ENCODE data around the gene HIVEP3. TPM values are rescaled to one million over a fixed set of nuclear protein-coding genes. Genes with fewer than 3 reads are reported as not detected.

HIVEP3 gene
- total and polyA plus RNA-seq, 4 donors, result 7.0 to 14.7 (median 8.8) TPM

DNA sequence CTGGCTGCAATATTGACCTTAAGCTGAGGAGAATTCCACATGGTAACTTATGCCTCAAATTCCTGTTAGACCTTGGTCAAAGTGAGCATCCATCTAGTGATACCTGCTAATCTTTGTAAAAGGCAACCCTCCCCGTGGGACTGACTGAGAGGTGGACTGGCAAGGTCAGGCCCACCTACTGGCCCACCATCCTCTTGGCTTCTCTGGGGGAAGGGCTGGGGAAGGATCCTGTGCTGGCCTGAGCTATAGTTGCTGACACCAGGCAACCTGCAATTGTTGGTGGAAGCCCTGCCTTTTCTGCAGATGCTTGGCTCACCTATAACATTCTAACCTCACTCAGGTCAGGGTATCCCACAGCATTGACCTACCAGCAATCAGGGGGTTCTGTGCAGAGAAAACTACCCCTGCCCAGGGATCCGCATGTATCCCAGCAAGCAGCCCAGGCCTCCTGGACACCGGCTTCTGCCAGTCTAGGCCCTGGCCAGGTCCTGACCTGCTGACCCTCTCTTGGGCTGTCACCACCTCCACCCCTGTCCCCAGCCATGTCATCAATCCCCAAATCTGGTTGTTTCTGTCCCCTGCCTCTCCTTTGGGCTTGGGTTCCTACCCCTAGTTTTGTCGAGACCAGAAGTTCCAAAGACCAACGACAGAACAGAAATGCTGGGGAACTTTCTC is 326.1 kb downstream of the HIVEP3 start:
- Histone ChIP-seq H3K4me3 (no peak overlapping the region), H3K36me3 (ENCODE audit: control insufficient read depth in 4 of 4, insufficient read depth in 4 of 4, low read length in 4 of 4) (no peaks in the 10 kb centered on the region), H3K27ac (ENCODE audit: low read depth in 1 of 2, low read length in 1 of 2) (no peak overlapping the region), H3K4me1 (ENCODE audit: control insufficient read depth in 5 of 5, insufficient read depth in 5 of 5, low read length in 5 of 5) (no peaks in the 10 kb centered on the region), H3K9ac (ENCODE audit: insufficient read depth in 1 of 2, low read length in 2 of 2) (no peak overlapping the region), H3K9me3 (ENCODE audit: control insufficient read depth in 4 of 4, insufficient read depth in 3 of 4, low read length in 3 of 4) (no peaks in the 10 kb centered on the region), H3K27me3 (ENCODE audit: control insufficient read depth in 3 of 3, insufficient read depth in 3 of 3, low read length in 2 of 3) (no peaks in the 10 kb centered on the region)
- DNase-seq (no peak), ATAC-seq (ENCODE audit: insufficient read depth, low FRiP score) (no peak)
- TF ChIP-seq, protein P1, sequence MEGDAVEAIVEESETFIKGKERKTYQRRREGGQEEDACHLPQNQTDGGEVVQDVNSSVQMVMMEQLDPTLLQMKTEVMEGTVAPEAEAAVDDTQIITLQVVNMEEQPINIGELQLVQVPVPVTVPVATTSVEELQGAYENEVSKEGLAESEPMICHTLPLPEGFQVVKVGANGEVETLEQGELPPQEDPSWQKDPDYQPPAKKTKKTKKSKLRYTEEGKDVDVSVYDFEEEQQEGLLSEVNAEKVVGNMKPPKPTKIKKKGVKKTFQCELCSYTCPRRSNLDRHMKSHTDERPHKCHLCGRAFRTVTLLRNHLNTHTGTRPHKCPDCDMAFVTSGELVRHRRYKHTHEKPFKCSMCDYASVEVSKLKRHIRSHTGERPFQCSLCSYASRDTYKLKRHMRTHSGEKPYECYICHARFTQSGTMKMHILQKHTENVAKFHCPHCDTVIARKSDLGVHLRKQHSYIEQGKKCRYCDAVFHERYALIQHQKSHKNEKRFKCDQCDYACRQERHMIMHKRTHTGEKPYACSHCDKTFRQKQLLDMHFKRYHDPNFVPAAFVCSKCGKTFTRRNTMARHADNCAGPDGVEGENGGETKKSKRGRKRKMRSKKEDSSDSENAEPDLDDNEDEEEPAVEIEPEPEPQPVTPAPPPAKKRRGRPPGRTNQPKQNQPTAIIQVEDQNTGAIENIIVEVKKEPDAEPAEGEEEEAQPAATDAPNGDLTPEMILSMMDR (IDR thresholded peaks at IDR 0.05; ENCODE audit: control extremely low read depth, extremely low read depth), result no peak
- 93 to 95% methylated on average over 5 of the region's 5 CpGs for WGBS, 2 donors

DNA sequence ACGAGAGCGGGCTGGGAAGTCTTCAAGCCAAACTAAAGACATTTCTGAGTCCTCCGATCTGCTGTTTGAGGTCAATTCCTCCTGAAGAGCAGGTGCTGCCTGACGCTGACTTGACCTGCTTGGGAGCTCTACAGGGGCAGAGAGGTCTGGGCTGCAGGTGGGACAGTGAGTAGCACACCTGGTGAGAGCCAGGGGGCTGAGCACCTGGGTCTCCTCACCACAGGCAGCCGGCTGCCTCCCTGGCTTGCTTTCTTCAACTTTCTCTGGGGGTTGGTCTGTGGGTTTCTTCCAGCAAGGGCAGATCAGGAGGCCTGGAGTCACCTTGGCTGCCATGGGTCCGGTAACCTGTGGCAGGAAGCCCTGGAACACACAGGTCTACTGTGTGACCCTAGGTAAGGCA is 326.8 kb downstream of the HIVEP3 start:
- DNase-seq (no peak), ATAC-seq (ENCODE audit: insufficient read depth, low FRiP score) (no peak)
- Histone ChIP-seq H3K4me3 (no peak overlapping the region), H3K27me3 (ENCODE audit: control insufficient read depth in 3 of 3, insufficient read depth in 3 of 3, low read length in 2 of 3) (no peaks in the 10 kb centered on the region), H3K9ac (ENCODE audit: insufficient read depth in 1 of 2, low read length in 2 of 2) (no peak overlapping the region), H3K36me3 (ENCODE audit: control insufficient read depth in 4 of 4, insufficient read depth in 4 of 4, low read length in 4 of 4) (no peaks in the 10 kb centered on the region), H3K9me3 (ENCODE audit: control insufficient read depth in 4 of 4, insufficient read depth in 3 of 4, low read length in 3 of 4) (no peaks in the 10 kb centered on the region), H3K27ac (ENCODE audit: low read depth in 1 of 2, low read length in 1 of 2) (no peak overlapping the region), H3K4me1 (ENCODE audit: control insufficient read depth in 5 of 5, insufficient read depth in 5 of 5, low read length in 5 of 5) (no peaks in the 10 kb centered on the region)
- TF ChIP-seq, protein P1 (IDR thresholded peaks at IDR 0.05; ENCODE audit: control extremely low read depth, extremely low read depth), result no peak
- WGBS, 2 donors, result 96% methylated on average over 6 of the region's 6 CpGs

GRCh38 chr1:41590331-41590730 is 328.4 kb downstream of the HIVEP3 start:
- DNase-seq (no peak), ATAC-seq (ENCODE audit: insufficient read depth, low FRiP score) (no peak)
- Histone ChIP-seq H3K9me3 (ENCODE audit: control insufficient read depth in 4 of 4, insufficient read depth in 3 of 4, low read length in 3 of 4) (no peaks in the 10 kb centered on the region), H3K36me3 (ENCODE audit: control insufficient read depth in 4 of 4, insufficient read depth in 4 of 4, low read length in 4 of 4) (no peaks in the 10 kb centered on the region), H3K9ac (ENCODE audit: insufficient read depth in 1 of 2, low read length in 2 of 2) (no peak overlapping the region), H3K27ac (ENCODE audit: low read depth in 1 of 2, low read length in 1 of 2) (no peak overlapping the region), H3K27me3 (ENCODE audit: control insufficient read depth in 3 of 3, insufficient read depth in 3 of 3, low read length in 2 of 3) (no peaks in the 10 kb centered on the region), H3K4me3 (no peak overlapping the region), H3K4me1 (ENCODE audit: control insufficient read depth in 5 of 5, insufficient read depth in 5 of 5, low read length in 5 of 5) (no peaks in the 10 kb centered on the region)
- TF ChIP-seq, protein P1 (IDR thresholded peaks at IDR 0.05; ENCODE audit: control extremely low read depth, extremely low read depth), result no peak

DNA sequence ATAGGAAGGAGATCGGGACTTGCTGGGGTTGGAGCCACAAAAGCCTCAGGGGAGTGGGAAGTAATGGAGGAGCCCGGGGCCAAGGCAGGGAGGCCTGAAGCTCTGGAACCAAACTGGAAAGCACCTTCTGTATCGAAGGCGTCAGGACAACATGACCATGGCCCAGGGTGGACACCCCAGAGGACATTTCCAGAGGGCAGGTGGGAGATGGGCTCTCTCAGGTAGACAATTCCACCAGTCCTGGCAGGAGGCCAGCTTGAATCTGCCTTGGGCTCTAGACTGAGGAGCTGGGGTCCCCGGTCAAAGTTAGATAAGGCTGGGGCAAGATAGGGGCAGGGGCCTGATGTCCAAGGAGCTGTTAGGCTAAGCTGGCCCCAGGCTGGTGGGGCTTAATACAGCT is 329.3 kb downstream of the HIVEP3 start:
- Histone ChIP-seq H3K27me3 (ENCODE audit: control insufficient read depth in 3 of 3, insufficient read depth in 3 of 3, low read length in 2 of 3) (no peaks in the 10 kb centered on the region), H3K36me3 (ENCODE audit: control insufficient read depth in 4 of 4, insufficient read depth in 4 of 4, low read length in 4 of 4) (peaks cover 0 to 3% (median 0%) of the 10 kb centered on the region in 4 donors), H3K27ac (ENCODE audit: low read depth in 1 of 2, low read length in 1 of 2) (no peak overlapping the region), H3K9me3 (ENCODE audit: control insufficient read depth in 4 of 4, insufficient read depth in 3 of 4, low read length in 3 of 4) (no peaks in the 10 kb centered on the region), H3K9ac (ENCODE audit: insufficient read depth in 1 of 2, low read length in 2 of 2) (no peak overlapping the region), H3K4me3 (no peak overlapping the region), H3K4me1 (ENCODE audit: control insufficient read depth in 5 of 5, insufficient read depth in 5 of 5, low read length in 5 of 5) (no peaks in the 10 kb centered on the region)
- WGBS, 2 donors, result 95 to 97% methylated on average over 5 of the region's 5 CpGs
- ATAC-seq (ENCODE audit: insufficient read depth, low FRiP score) (no peak), DNase-seq (no peak)
- TF ChIP-seq, protein P1 (IDR thresholded peaks at IDR 0.05; ENCODE audit: control extremely low read depth, extremely low read depth), result no peak
